GM18505 (cell line): Measurements from ENCODE around the gene NKAIN2.

ENCODE experiments used
- ATAC-seq: cut with Tn5 transposase; IDR thresholded peaks from one replicate; pipeline ENCODE4 v1.9.1; 2021; ENCODE audit not compliant: unreplicated experiment
- POLR2A ChIP-seq: IDR thresholded peaks from 4 replicates; pipeline ENCODE4 v1.6.1; 2011; ENCODE audit warnings: borderline replicate concordance; ENCODE audit not compliant: insufficient read depth, insufficient read length; ENCODE audit errors: extremely low read depth

NKAIN2 gene

GRCh38 chr6:124599656-124600055, 796.0 kb downstream of the NKAIN2 start:
- no peak for TF ChIP-seq POLR2A
- ATAC-seq = no peak

GRCh38 chr6:124604719-124605118, 801.1 kb downstream of the NKAIN2 start:
- no peak for TF ChIP-seq POLR2A

GRCh38 chr6:124607119-124607627, 803.5 kb downstream of the NKAIN2 start:
- no peak for TF ChIP-seq POLR2A
- ATAC-seq = no peak

More at GRCh38 chr6:124604719-124605118, 801.1 kb downstream of the NKAIN2 start:
- no peak for ATAC-seq

GRCh38 chr6:124613031-124613430, 809.4 kb downstream of the NKAIN2 start:
- no peak for ATAC-seq
- no peak for TF ChIP-seq POLR2A

GRCh38 chr6:124622351-124622750, 818.7 kb downstream of the NKAIN2 start:
- ATAC-seq = no peak
- no peak for TF ChIP-seq POLR2A

GRCh38 chr6:124633655-124634054, 830.0 kb downstream of the NKAIN2 start:
- TF ChIP-seq POLR2A = no peak
- ATAC-seq = no peak

- no peak for ATAC-seq
These were observed 836.8 kb downstream of the NKAIN2 start for GRCh38 chr6:124640432-124640831.

GRCh38 chr6:124655866-124656265, 852.2 kb downstream of the NKAIN2 start:
- no peak for ATAC-seq
- no peak for TF ChIP-seq POLR2A

More at GRCh38 chr6:124640432-124640831, 836.8 kb downstream of the NKAIN2 start:
- TF ChIP-seq POLR2A = no peak

- TF ChIP-seq POLR2A = no peak
- no peak for ATAC-seq
These were observed 854.4 kb downstream of the NKAIN2 start for GRCh38 chr6:124658053-124658452.

GRCh38 chr6:124659427-124659826, 855.8 kb downstream of the NKAIN2 start:
- no peak for ATAC-seq
- TF ChIP-seq POLR2A = no peak

GRCh38 chr6:124660185-124660584, 856.5 kb downstream of the NKAIN2 start:
- no peak for ATAC-seq
- no peak for TF ChIP-seq POLR2A

GRCh38 chr6:124661097-124661661, 857.5 kb downstream of the NKAIN2 start:
- no peak for TF ChIP-seq POLR2A
- no peak for ATAC-seq

- ATAC-seq = no peak
- no peak for TF ChIP-seq POLR2A
These were observed 864.4 kb downstream of the NKAIN2 start for GRCh38 chr6:124668028-124668427.

GRCh38 chr6:124669713-124670480, 866.2 kb downstream of the NKAIN2 start:
- ATAC-seq = no peak
- TF ChIP-seq POLR2A = no peak
